Measurements from ENCODE around the gene HECTD3. TPM values are rescaled to one million over a fixed set of nuclear protein-coding genes. Genes with fewer than 3 reads are reported as not detected.

The HECTD3 gene
- polyA plus RNA-seq, 3 donors from 2014 or later, result 8.2 to 22.4 (median 17.5) TPM

Other genes starting within 250 kb of the HECTD3 start
- gene RPS8, start 235.8 kb downstream of the HECTD3 start, polyA plus RNA-seq, result 100 to 1,000 TPM; 412 to 772 (median 474) TPM
- under 1 TPM in 1 of 3 donors, not detected in 2; 0.37 TPM for gene BEST4, start 223.2 kb downstream of the HECTD3 start, polyA plus RNA-seq
- 1 to 10 TPM; 2.1 to 5.0 (median 2.1) TPM for gene PLK3, start 210.9 kb downstream of the HECTD3 start, polyA plus RNA-seq
- gene DYNLT4, start 204.0 kb downstream of the HECTD3 start, polyA plus RNA-seq, result not detected
- gene BTBD19, start 202.8 kb downstream of the HECTD3 start, polyA plus RNA-seq, result under 1 TPM in 1 of 3 donors, not detected in 2; 0.38 TPM
- under 1 TPM in 1 of 3 donors, not detected in 2; 0.20 TPM for gene PTCH2, start 168.1 kb downstream of the HECTD3 start, polyA plus RNA-seq
- 10 to 100 TPM; 18.1 to 32.7 (median 24.4) TPM for gene EIF2B3, start 24.7 kb downstream of the HECTD3 start, polyA plus RNA-seq
- gene UROD, start 930 bp upstream of the HECTD3 start, polyA plus RNA-seq, result 100 to 1,000 TPM in 2 of 3 donors, 10 to 100 TPM in 1; 67.6 to 110 (median 102) TPM
- under 1 TPM in 2 of 3 donors, not detected in 1; 0.16 to 0.17 TPM for gene ZSWIM5, start 195.3 kb upstream of the HECTD3 start, polyA plus RNA-seq

Data from immature natural killer cell (primary cell).